Middle frontal gyrus (tissue), 1 donor: Measurements from ENCODE around the gene EIF4E1B.

ENCODE experiments used
- DNase-seq: peaks from one replicate; pipeline ENCODE4 v3.0.0-alpha.2; 2015; ENCODE audit warnings: low spot score; ENCODE audit errors: extremely low spot score

The EIF4E1B gene

GRCh38 chr5:176662371-176663333 is 32.2 kb downstream of the EIF4E1B start:
- DNase-seq: no peak

DNA sequence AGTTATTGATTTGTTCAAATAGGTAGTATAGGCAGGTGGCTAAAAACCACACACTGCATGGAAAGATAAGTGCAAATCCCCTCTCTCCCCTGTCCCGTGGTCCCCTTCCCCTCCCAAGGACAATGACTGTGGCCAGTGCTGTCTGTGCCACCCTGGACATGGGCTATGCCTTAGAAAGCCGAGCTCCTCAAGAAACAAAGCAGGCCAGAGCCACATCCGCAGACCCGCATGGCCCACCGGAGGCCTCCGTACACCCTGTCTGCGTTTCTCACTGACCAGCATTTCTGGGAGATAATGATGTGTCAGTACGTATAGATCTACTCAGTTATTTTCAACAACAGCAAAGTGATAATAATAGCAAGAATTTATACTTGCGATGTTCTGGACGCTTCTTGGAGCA is 33.1 kb downstream of the EIF4E1B start:
- DNase-seq: no peak

GRCh38 chr5:176664479-176664878 is 34.0 kb downstream of the EIF4E1B start:
- DNase-seq: no peak

GRCh38 chr5:176664886-176665285 is 34.4 kb downstream of the EIF4E1B start:
- no peak for DNase-seq

DNA sequence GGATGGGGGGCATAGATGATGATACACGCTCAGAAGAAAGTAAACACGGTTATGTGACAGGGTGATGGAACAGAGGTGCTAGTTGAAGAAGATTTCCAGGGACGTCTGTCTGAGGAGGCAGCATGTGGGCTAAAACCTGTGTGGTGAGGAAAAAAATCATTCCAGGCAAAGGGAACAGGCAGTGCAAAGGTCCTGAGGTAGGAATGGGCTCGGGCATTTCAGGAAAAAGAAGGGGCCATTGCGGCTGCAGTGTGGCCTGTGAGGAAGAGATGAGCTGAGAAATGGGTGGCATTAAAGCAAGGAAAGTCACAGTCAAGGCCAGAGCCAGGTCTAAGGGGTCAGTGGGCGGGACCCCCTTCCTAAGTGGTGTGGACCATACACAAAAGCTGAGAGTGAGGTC is 35.0 kb downstream of the EIF4E1B start:
- DNase-seq: no peak

GRCh38 chr5:176667637-176668036 is 37.2 kb downstream of the EIF4E1B start:
- no peak for DNase-seq

- DNase-seq: no peak
Observed at GRCh38 chr5:176670449-176670848, 40.0 kb downstream of the EIF4E1B start.

GRCh38 chr5:176671399-176671798 is 40.9 kb downstream of the EIF4E1B start:
- DNase-seq: no peak

GRCh38 chr5:176671890-176672747 is 41.6 kb downstream of the EIF4E1B start:
- no peak for DNase-seq

DNA sequence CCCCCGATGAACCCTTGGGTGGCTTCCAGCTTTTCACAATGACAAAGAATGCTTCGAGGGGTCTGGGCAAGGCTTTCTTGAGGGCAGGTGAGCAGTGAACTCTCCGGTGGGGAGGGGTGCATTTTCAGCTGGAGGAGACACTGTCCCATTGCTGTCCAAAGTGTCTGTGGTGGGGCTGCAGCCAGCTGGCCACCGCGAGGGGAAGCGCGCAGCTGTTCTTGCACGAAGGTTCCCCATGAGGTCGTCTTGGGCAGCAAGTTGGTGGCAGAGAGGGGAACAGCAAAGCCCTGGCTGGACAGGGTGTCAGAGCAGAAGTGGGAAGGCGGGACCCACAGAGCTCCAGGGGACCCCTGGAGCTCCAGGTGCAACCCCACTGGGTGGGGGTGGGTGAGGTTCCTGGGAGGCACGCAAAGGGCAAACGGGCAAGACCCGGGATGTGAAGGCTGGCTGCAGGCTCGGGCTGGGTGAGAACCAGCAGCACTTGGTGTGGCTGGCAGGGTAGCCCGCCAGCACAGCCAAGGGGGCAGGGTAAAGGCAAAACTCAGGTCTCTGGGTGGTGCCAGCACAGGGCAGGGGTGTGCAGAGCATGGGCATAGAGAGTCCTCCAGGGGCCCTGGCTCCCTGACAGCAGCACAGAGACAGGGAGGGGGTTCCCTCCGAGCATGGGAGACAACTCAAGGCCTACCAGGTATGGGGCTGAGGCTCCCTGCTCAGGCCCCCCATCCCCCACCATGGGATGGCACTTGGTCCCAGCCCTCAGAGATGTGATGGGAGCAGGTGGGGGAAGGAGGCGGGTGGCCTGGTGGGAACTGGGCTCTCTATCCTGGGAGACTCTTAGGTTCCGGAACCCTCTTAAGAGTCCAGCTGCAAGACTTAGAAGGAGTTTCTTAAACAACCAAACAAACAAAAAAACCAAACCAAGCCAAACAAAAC is 43.4 kb downstream of the EIF4E1B start:
- DNase-seq: no peak

DNA sequence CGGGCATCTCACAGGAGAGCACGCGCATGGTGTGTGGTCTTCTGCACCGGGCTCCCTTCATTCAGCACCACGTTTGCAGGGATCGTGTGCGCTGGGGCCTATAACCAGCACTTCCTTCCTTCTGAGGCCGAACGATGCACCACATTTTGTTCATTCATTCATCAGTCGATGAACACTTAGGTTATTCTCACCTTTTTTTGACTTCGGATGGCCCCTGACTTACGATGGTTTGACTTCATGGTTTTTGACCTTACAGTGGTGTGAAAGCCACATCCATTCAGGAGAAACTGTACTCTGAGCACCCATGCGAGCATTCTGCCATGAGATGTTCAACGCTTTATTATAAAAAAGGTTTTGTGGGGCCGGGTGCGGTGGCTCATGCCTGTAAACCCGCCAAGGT is 44.3 kb downstream of the EIF4E1B start:
- no peak for DNase-seq

GRCh38 chr5:176675676-176676360 is 45.3 kb downstream of the EIF4E1B start:
- DNase-seq: no peak

DNA sequence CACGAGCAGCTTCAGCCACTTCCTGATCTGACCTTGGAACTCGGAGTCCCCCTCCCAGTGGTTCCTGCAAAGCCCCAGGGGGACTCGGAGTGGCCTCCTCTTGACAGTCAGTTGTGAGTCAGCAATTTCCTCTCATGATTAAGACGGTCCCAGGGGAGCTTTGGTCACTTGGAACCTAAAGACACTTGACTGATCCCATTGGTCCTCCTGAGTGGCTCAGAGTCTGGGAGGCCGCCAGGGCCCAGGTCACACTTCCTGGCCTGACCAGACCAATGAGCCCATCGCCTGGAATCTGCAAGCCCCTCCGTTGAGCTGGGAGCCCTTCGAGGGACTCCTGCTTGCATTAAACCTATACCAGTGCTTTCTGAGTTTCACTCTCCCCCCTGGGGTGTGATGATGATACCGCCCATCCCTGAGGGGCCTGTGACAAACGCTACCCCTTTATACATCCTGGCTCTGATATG is 45.9 kb downstream of the EIF4E1B start:
- DNase-seq: no peak

DNA sequence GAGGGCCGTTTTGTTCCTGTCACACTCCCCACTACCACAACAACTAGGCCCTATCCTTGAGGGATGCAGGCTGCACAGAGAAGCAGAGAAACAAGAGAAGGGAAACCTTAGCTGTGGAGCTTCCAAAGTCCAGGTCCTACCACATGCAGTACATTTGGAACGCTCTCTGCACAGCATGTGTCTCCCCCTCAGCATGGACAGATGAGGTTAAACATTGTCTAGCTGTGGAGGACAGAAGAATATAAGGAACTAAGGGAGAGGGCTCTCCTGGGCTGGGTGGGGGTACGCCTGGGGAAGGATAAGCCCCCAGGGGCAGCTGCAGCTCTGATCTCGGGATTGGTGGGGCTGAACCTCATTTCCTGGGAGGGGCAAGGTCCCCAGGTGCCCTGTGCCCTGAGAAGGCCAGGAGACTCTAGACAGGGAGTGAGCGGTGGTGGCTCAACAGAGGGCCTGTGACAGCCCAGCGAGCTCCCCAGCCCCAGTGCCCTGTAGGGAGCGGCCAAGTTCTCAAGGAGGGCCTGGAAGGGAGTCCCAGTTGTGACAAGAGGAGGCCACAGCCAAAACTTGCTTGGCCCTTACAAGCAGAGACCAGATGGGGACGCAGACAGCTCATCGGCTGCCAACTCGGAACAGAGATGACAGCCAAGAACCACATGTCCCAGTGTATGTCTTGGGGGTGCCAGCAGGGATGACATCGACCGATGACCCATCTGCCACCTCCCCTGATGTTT is 46.9 kb downstream of the EIF4E1B start:
- no peak for DNase-seq

GRCh38 chr5:176678584-176678983 is 48.1 kb downstream of the EIF4E1B start:
- no peak for DNase-seq

DNA sequence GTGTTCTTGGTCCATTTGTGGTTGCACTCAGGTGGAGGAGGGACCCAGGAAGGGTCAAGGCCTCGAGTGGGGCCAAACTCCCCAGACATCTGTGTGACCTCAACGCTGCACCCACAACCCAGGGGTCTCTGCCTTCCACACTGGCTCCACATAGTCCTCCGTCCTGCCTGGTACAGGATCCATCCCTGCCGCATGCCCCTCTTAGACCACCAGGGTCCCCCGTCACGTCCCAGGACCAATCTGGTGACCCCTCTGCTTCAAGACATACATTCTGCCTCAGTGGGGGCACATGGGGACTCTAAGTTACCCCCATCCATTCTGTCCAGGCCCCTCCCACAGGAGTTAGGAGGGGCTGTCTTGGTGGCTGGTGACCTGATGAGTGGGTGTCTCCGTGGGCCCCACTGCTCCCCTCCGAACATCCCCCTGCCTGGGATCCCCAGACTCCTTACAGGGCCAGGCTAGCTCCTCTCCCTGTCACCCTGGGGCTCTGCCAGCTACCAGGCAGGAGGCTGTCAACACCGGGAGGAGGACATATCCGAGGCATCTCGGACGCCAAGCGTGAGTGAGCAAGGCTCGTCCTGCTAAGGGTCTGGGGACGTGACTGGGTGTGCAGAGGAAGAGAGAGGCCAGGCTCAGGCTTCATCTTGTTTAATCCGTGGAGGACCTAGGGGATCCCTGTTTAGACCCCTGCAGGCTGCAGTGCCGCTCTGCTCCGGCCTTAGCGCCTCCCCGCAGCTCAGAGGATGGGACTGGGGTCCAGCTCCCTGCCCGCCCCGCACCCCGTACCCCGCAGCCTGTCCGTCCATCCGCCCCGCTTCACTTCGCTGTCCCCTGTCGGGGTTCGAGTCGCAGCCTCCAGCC is 49.1 kb downstream of the EIF4E1B start:
- no peak for DNase-seq

DNA sequence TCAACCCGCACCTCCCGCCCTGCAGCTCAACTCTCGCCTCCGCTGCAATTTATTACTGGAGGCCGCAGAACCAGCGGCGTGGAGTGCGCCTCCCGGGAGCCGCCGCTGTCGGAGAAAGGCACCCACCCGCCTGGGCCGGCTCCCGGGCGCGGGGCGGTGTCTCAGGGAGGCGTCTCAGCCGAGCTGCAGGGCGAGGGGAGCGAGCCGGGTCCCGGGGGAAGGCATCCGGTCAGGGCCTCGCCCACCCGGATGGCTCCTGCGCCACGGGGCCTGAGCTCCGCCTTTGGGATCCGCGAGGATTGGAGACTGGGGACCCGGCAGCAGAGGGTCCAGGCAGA is 49.7 kb downstream of the EIF4E1B start:
- no peak for DNase-seq

- no peak for DNase-seq
Observed at GRCh38 chr5:176682016-176682531, 51.6 kb downstream of the EIF4E1B start.

DNA sequence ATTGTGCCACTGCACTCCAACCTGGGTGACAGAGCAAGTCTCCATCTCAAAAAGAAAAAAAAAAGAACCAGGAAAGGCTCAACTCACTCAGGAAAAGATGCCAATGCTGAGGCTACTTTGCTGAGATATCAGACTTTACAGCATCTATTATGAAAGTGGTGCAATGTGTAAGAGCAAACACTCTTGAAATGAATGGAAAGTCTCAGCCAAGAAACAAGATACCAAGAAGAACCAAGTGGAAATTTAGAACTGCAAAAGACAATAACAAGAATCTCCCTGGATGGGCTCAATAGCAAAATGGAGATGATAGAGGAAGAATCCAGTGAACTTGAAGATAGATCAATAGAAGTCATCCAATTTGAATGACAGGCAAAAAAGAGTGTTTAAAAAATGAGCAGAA is 54.5 kb downstream of the EIF4E1B start:
- DNase-seq: no peak
